ENCODE measurements around the gene BCL2L14.

- TF ChIP-seq CTCF (IDR thresholded peaks at IDR 0.05) (no peak), POLR2A (IDR thresholded peaks at IDR 0.05) (no peak), EP300 (IDR thresholded peaks at IDR 0.05) (no peak), POLR2AphosphoS5 (IDR thresholded peaks at IDR 0.05) (no peak)
Measured at GRCh38 chr12:12087693-12088034, 16.9 kb downstream of the BCL2L14 start.

Measured in suprapubic skin (tissue), 4 donors.